Pancreas (tissue), 10 donors: ENCODE measurements around the gene MSI2. TPM values are rescaled to one million over a fixed set of nuclear protein-coding genes. Genes with fewer than 3 reads are reported as not detected.

ENCODE experiments used
- ATAC-seq, 4 donors: fragments of 200-7000 bp; cut with Tn5 transposase; one replicate each; pipeline versions ENCODE4 v1.8.0 to v1.9.1; 2020; ENCODE audit warnings: mild to moderate bottlenecking in 4 of 4, moderate library complexity in 4 of 4
- DNase-seq, 6 donors: peaks; one replicate each; pipeline ENCODE4 v3.0.0-alpha.2; 2020
- FAIRE-seq: peaks from 2 replicates; lab custom pipeline; 2012; peaks lifted over from hg19 to GRCh38; lab: Jason Lieb, UNC
- H3K27ac ChIP-seq, 4 donors: fragments of 200-600 bp; sonication (generic); 1 replicate in 3 of 4; 2 replicates in 1 of 4; pipeline versions ENCODE4 v1.5.0 to v1.8.0; 2020
- H3K27me3 ChIP-seq, 4 donors: fragments of 200-600 bp; one replicate each; pipeline ENCODE4 v1.8.0; 2021
- H3K36me3 ChIP-seq, 3 donors: fragments of 200-600 bp; sonication (generic) in 1 of 3; one replicate each; pipeline versions ENCODE4 v1.5.0 to v1.8.0; 2020 to 2021
- H3K4me1 ChIP-seq, 3 donors: fragments of 200-600 bp; one replicate each; pipeline ENCODE4 v1.8.0; 2021
- H3K4me3 ChIP-seq, 4 donors: fragments of 200-600 bp; sonication (generic) in 2 of 4; one replicate each; pipeline versions ENCODE4 v1.5.0 to v1.8.0; 2020 to 2021
- H3K9me3 ChIP-seq, 4 donors: fragments of 200-600 bp; one replicate each; pipeline ENCODE4 v1.8.0; 2021
- CTCF ChIP-seq, 4 donors: fragments of 200-600 bp; sonication (generic) in 3 of 4; IDR thresholded peaks; one replicate each; pipeline versions ENCODE4 v1.5.0 to v1.8.0; 2021; ENCODE audit warnings: antibody characterized with exemption in 4 of 4
- WGBS, 2 donors: extraction: QIAGEN DNeasy Blood & Tissue Kit; methylation state at CpG; one replicate each; pipeline ENCODE4 v1.1.7; 2013; 5-methylcytosine and 5-hydroxymethylcytosine counted together
- intact Hi-C, 3 donors: fragments of 100-400 bp; cut with DNase I; formaldehyde crosslinking; loops; one replicate each; pipeline versions ENCODE4 v1.11.1 to v1.14.2; 2022
- polyA plus RNA-seq, 2 donors: library from polyadenylated mRNA; stranded (reverse); fragments of 200-250 nt; gene quantifications; one replicate each; pipeline ENCODE4 v1.2.3, GENCODE V29; 2013
- total RNA-seq, 6 donors: library from RNA; stranded (reverse); fragmentation: NEBNext Ultra II Directional in 4 of 6; extraction: Animal tissue kit (Norgen Biotek cat#: 25700) in 4 of 6; gene quantifications; one replicate each; pipeline versions ENCODE4 v1.2.1 to v1.2.4, GENCODE V29; 2021 to 2023
- donor health status: healthy with polysubstance abuse.
- donor health status: DM: no; HTN: no; CAD: no; lungs with moderate emphysema.
- donor health status: DM: no; HTN: no; CAD: no.
- donor health status: control.
- donor health status: control.
- donor health status: Bipolar disorder and iron deficiency.
- donor health status: DM: yes; HTN: yes; CAD: no.
- donor health status: DM: no; HTN: no; CAD: no.
- donor health status: DM: no; HTN: no; CAD: no.
- donor health status: DM: yes; HTN: yes; CAD: no.

The MSI2 gene
- total and polyA plus RNA-seq, 8 donors, result 10.4 to 48.9 (median 30.1) TPM

GRCh38 chr17:57534863-57535248 is 278.5 kb downstream of the MSI2 start:
- peak overlapping the region in 1 of 4 donors; percentile 23 for H3K27ac ChIP-seq
- H3K9me3 ChIP-seq, result no peaks in the 10 kb centered on the region
- no peaks in the 10 kb centered on the region for H3K36me3 ChIP-seq
- ATAC-seq, result peak in 1 of 4 donors; percentile 29
- FAIRE-seq, result no peak
- WGBS, 2 donors, result 61 to 66% methylated on average over 4 of the region's 4 CpGs
- no peaks in the 10 kb centered on the region for H3K27me3 ChIP-seq
- DNase-seq, result no peak
- no peak for TF ChIP-seq CTCF (IDR thresholded peaks at IDR 0.05)
- intact Hi-C loops, result no loop called here
- peaks cover 10 to 13% (median 10%) of the 10 kb centered on the region in 3 donors for H3K4me1 ChIP-seq
- H3K4me3 ChIP-seq, result no peak overlapping the region

GRCh38 chr17:57535249-57535966 is 279.1 kb downstream of the MSI2 start:
- TF ChIP-seq CTCF (IDR thresholded peaks at IDR 0.05), result no peak
- H3K27me3 ChIP-seq, result no peaks in the 10 kb centered on the region
- intact Hi-C loops, result no loop called here
- FAIRE-seq (no peak), DNase-seq (peak in 1 of 6 donors; percentile 24), ATAC-seq (peak in 1 of 4 donors; percentile 23)
- H3K9me3 ChIP-seq, result no peaks in the 10 kb centered on the region
- peaks cover 10 to 13% (median 10%) of the 10 kb centered on the region in 3 donors for H3K4me1 ChIP-seq
- WGBS, 2 donors, result 58 to 64% methylated on average over 6 of the region's 6 CpGs
- no peaks in the 10 kb centered on the region for H3K36me3 ChIP-seq
- H3K4me3 ChIP-seq, result no peak overlapping the region
- H3K27ac ChIP-seq, result peak overlapping the region in 2 of 4 donors; percentile 4 to 23

GRCh38 chr17:57536289-57536688 is 280.0 kb downstream of the MSI2 start:
- no peak for FAIRE-seq

GRCh38 chr17:57536789-57537523 is 280.6 kb downstream of the MSI2 start:
- FAIRE-seq (no peak), ATAC-seq (no peak), DNase-seq (no peak)
- peaks cover 10 to 13% (median 10%) of the 10 kb centered on the region in 3 donors for H3K4me1 ChIP-seq
- intact Hi-C loops, result no loop called here
- H3K27ac ChIP-seq, result peak overlapping the region in 2 of 4 donors; percentile 34 to 50
- no peaks in the 10 kb centered on the region for H3K9me3 ChIP-seq
- H3K27me3 ChIP-seq, result no peaks in the 10 kb centered on the region
- H3K4me3 ChIP-seq, result no peak overlapping the region
- H3K36me3 ChIP-seq, result no peaks in the 10 kb centered on the region
- whole genome bisulfite sequencing, 2 donors, result 89 to 92% methylated on average over 10 of the region's 10 CpGs
- no peak for TF ChIP-seq CTCF (IDR thresholded peaks at IDR 0.05)

More at GRCh38 chr17:57536289-57536688, 280.0 kb downstream of the MSI2 start:
- Histone ChIP-seq H3K36me3 (no peaks in the 10 kb centered on the region), H3K27ac (no peak overlapping the region), H3K9me3 (no peaks in the 10 kb centered on the region), H3K4me3 (no peak overlapping the region), H3K4me1 (peaks cover 10 to 13% (median 10%) of the 10 kb centered on the region in 3 donors), H3K27me3 (no peaks in the 10 kb centered on the region)
- ATAC-seq (no peak), DNase-seq (no peak)
- WGBS, 2 donors, result 68 to 69% methylated on average over 4 of the region's 4 CpGs
- intact Hi-C loops, result no loop called here
- TF ChIP-seq CTCF (IDR thresholded peaks at IDR 0.05), result no peak
